Measurements from ENCODE around the gene SLC17A6.

Gene SLC17A6

DNA sequence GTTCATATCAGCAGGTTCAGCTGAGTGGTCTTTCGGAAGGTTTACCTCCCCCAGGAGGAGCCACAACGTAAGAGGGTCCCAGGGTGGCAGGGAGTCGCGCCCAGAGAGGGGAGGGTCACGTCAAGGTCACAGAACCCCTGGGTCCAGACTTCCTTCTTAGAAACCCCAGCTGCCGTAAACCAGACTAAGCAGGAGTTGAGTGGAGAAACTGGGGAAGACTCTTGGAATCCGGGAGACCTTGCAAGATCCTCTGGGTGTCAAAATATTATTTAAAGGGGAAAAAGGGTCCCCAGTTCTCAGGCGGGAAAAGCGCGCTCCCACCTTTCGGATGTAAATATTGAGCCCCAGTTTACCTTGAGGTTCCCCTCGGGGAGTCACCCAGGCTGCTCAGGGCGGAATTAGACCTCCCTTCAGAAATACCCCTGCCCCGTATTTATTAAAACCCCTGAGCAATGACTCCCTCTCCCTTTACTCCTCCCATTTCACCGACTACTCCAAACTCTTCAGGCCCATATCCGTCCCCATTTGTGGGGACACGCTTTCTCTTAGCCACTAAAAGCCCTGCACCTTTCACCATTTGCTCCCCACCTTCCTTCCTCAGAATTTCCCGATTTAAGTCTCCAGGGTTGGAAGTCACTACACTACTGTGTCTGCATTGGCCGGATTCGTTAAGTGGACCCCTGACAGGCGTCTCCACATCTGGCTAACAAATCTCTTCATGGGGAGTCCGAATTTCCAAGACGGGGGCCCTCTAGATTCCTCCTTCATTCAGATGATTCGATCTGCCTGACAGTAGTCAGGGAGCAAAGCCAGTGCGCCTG lies 4.2 kb downstream of the SLC17A6 start:
- Histone ChIP-seq H3K36me3 (ENCODE audit: control insufficient read depth in 2 of 2, insufficient read depth in 2 of 2, low read length in 2 of 2) (no peaks in the 10 kb centered on the region), H3K9ac (ENCODE audit: low read depth in 1 of 2, low read length in 2 of 2) (no peak overlapping the region), H3K9me3 (ENCODE audit: control insufficient read depth in 2 of 2, low read length in 2 of 2) (no peaks in the 10 kb centered on the region), H3K27me3 (ENCODE audit: control insufficient read depth in 2 of 2, insufficient read depth in 2 of 2, low read length in 2 of 2) (peaks cover 30 to 56% of the 10 kb centered on the region in 2 donors), H3K4me3 (ENCODE audit: low read length in 2 of 2) (no peak overlapping the region), H3K4me1 (ENCODE audit: control insufficient read depth in 2 of 2, insufficient read depth in 2 of 2, low read length in 2 of 2) (no peaks in the 10 kb centered on the region), H3K27ac (ENCODE audit: low read depth in 2 of 2, low read length in 2 of 2) (no peak overlapping the region)

DNA sequence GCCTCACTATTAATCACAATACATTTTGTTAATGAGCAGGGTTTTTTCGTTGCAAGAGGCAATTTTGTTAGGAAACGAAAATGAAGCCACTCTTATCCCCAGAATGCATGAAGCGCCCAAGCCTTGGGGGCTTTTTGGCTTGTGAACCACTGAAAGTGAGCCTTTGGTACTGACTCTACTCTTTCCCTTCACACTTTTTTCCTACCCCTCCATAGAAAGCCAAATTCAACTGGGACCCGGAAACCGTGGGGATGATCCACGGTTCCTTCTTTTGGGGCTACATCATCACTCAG lies 4.8 kb downstream of the SLC17A6 start:
- Histone ChIP-seq H3K4me1 (ENCODE audit: control insufficient read depth in 2 of 2, insufficient read depth in 2 of 2, low read length in 2 of 2) (no peaks in the 10 kb centered on the region), H3K9me3 (ENCODE audit: control insufficient read depth in 2 of 2, low read length in 2 of 2) (no peaks in the 10 kb centered on the region), H3K9ac (ENCODE audit: low read depth in 1 of 2, low read length in 2 of 2) (no peak overlapping the region), H3K36me3 (ENCODE audit: control insufficient read depth in 2 of 2, insufficient read depth in 2 of 2, low read length in 2 of 2) (no peaks in the 10 kb centered on the region), H3K27me3 (ENCODE audit: control insufficient read depth in 2 of 2, insufficient read depth in 2 of 2, low read length in 2 of 2) (peaks cover 31 to 51% of the 10 kb centered on the region in 2 donors), H3K27ac (ENCODE audit: low read depth in 2 of 2, low read length in 2 of 2) (no peak overlapping the region), H3K4me3 (ENCODE audit: low read length in 2 of 2) (no peak overlapping the region)

DNA sequence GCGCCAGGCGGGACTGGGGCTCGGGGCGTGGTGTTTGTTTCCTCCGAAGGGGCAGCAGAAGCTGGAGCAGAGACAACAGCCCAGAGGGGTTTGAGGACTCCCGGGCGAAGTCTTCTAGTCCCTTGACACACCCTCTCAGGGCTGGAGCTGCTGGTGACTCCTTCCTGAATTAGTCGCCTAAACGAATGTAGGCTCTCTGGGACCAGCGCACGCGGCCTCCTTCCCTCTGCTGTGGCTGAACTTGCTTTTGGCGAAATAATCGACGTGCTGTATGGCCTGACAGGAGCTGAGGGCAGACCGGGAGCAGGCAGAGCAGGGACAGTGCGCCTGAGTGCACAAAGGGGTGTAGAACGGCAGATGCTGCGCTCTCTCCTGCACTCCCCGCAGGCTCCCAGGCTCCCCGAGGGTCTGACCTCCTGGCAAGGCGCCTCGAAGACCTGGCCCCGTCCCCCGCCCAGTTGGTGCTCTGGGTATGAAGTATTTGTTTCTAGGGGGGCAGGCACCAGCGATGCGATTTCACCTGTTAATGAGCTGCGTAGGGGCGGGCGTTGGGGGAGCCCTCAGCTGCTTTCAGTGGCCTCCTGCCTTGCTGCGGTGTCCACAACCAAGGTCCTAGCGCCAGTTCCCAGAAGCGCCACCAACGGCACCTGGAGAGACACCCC lies 5.3 kb downstream of the SLC17A6 start:
- H3K27ac ChIP-seq (ENCODE audit: low read depth in 2 of 2, low read length in 2 of 2), result no peak overlapping the region
- H3K9me3 ChIP-seq (ENCODE audit: control insufficient read depth in 2 of 2, low read length in 2 of 2), result no peaks in the 10 kb centered on the region
- H3K9ac ChIP-seq (ENCODE audit: low read depth in 1 of 2, low read length in 2 of 2), result no peak overlapping the region
- H3K27me3 ChIP-seq (ENCODE audit: control insufficient read depth in 2 of 2, insufficient read depth in 2 of 2, low read length in 2 of 2), result peaks cover 28 to 45% of the 10 kb centered on the region in 2 donors
- no peaks in the 10 kb centered on the region for H3K4me1 ChIP-seq (ENCODE audit: control insufficient read depth in 2 of 2, insufficient read depth in 2 of 2, low read length in 2 of 2)
- no peaks in the 10 kb centered on the region for H3K36me3 ChIP-seq (ENCODE audit: control insufficient read depth in 2 of 2, insufficient read depth in 2 of 2, low read length in 2 of 2)
- H3K4me3 ChIP-seq (ENCODE audit: low read length in 2 of 2), result no peak overlapping the region

DNA sequence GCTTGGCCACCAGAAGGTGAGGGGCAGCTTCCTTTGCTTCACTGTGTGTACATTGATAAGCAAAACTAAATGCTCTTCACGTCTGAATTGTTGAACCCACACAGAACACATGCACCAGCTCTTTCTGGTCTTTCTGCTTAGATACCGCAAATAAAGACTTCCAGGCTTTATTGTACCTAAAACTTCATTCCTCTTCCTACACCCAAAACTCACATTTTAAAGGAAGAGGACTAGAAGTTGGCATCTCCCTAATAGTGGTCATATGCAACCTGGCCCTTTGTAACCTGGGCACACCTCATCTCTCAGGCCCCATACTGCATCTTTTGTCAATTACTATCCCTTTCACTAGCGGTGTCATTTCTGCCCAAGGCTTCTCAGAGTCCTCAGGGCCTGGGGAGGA lies 5.9 kb downstream of the SLC17A6 start:
- Histone ChIP-seq H3K9ac (ENCODE audit: low read depth in 1 of 2, low read length in 2 of 2) (no peak overlapping the region), H3K36me3 (ENCODE audit: control insufficient read depth in 2 of 2, insufficient read depth in 2 of 2, low read length in 2 of 2) (no peaks in the 10 kb centered on the region), H3K27ac (ENCODE audit: low read depth in 2 of 2, low read length in 2 of 2) (no peak overlapping the region), H3K4me1 (ENCODE audit: control insufficient read depth in 2 of 2, insufficient read depth in 2 of 2, low read length in 2 of 2) (no peaks in the 10 kb centered on the region), H3K27me3 (ENCODE audit: control insufficient read depth in 2 of 2, insufficient read depth in 2 of 2, low read length in 2 of 2) (peaks cover 26 to 43% of the 10 kb centered on the region in 2 donors), H3K9me3 (ENCODE audit: control insufficient read depth in 2 of 2, low read length in 2 of 2) (no peaks in the 10 kb centered on the region), H3K4me3 (ENCODE audit: low read length in 2 of 2) (no peak overlapping the region)

DNA sequence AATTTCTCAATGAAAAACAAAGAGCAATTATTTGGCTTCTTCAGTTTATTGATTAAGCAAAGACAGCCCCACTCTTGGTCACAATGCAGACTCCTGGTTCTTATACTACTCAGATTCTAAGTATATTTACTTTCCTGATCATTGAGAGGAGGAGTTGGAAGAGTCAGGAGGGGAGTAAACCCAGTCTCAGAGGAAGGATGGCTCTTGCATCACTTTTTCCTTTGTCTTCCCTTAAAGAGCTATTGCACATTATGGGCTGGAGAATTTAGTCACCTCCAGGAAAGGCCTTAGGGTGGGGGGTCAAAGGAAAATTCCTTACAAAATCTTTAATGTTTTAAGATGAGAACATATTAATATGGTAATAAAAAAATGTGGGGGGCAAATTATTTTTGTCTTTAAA lies 8.1 kb downstream of the SLC17A6 start:
- Histone ChIP-seq H3K9ac (ENCODE audit: low read depth in 1 of 2, low read length in 2 of 2) (no peak overlapping the region), H3K27me3 (ENCODE audit: control insufficient read depth in 2 of 2, insufficient read depth in 2 of 2, low read length in 2 of 2) (peaks cover 20 to 24% of the 10 kb centered on the region in 2 donors), H3K9me3 (ENCODE audit: control insufficient read depth in 2 of 2, low read length in 2 of 2) (no peaks in the 10 kb centered on the region), H3K36me3 (ENCODE audit: control insufficient read depth in 2 of 2, insufficient read depth in 2 of 2, low read length in 2 of 2) (no peaks in the 10 kb centered on the region), H3K4me1 (ENCODE audit: control insufficient read depth in 2 of 2, insufficient read depth in 2 of 2, low read length in 2 of 2) (no peaks in the 10 kb centered on the region), H3K4me3 (ENCODE audit: low read length in 2 of 2) (no peak overlapping the region), H3K27ac (ENCODE audit: low read depth in 2 of 2, low read length in 2 of 2) (no peak overlapping the region)

DNA sequence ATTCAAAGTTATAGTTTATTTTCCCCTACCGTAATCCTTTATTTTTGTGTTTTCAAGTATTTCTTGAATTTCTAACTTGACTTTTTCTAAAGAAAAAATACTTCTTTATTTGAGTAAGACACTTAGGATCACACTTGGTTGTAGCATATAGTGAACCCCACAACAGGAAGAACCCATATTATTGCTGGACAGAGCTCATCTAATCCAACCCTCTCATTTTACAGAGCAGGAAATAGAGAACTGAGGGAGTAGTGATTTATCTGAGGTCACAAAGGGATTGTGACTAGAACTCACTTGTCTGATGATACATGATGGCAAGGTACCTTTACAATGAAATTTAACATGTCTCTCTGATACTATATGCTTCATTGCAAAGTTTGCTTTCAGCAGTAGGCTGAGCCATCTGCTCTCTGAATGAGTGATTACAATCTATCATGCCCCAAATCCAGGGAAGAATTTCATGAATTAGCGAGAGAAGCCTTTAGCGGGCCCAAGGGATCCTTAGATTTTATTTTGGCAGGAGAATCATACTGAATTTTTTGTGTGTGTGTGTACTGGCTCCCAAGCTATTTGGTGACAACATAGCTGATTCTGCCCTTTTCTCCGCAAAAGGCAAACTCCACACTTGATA lies 9.8 kb downstream of the SLC17A6 start:
- no peak overlapping the region for H3K4me3 ChIP-seq (ENCODE audit: low read length in 2 of 2)
- no peaks in the 10 kb centered on the region for H3K36me3 ChIP-seq (ENCODE audit: control insufficient read depth in 2 of 2, insufficient read depth in 2 of 2, low read length in 2 of 2)
- no peaks in the 10 kb centered on the region for H3K4me1 ChIP-seq (ENCODE audit: control insufficient read depth in 2 of 2, insufficient read depth in 2 of 2, low read length in 2 of 2)
- peaks cover 11 to 14% of the 10 kb centered on the region in 2 donors for H3K27me3 ChIP-seq (ENCODE audit: control insufficient read depth in 2 of 2, insufficient read depth in 2 of 2, low read length in 2 of 2)
- no peak overlapping the region for H3K27ac ChIP-seq (ENCODE audit: low read depth in 2 of 2, low read length in 2 of 2)
- H3K9me3 ChIP-seq (ENCODE audit: control insufficient read depth in 2 of 2, low read length in 2 of 2), result no peaks in the 10 kb centered on the region
- H3K9ac ChIP-seq (ENCODE audit: low read depth in 1 of 2, low read length in 2 of 2), result no peak overlapping the region

DNA sequence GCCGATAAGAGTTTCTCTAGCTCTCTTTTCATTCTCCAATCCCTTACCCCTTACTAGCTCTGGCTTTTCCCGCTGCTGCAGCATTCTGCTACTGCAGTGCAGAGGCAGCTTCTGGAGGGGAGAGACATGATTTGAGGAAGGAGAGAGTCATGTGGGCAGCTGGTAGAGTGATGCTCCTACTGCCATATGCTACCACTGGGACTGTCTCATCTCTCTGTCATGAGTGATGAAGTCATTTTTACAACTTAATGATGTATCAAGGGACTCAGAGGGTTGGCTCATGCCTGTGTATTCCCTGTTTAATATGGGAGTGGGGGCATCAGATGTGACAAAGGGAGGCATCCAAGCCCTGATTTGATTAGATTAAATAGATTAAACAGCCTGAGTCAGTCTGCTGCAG lies 11.3 kb downstream of the SLC17A6 start:
- H3K27me3 ChIP-seq (ENCODE audit: control insufficient read depth in 2 of 2, insufficient read depth in 2 of 2, low read length in 2 of 2), result peaks cover 0 to 3% of the 10 kb centered on the region in 2 donors
- no peaks in the 10 kb centered on the region for H3K9me3 ChIP-seq (ENCODE audit: control insufficient read depth in 2 of 2, low read length in 2 of 2)
- H3K9ac ChIP-seq (ENCODE audit: low read depth in 1 of 2, low read length in 2 of 2), result no peak overlapping the region
- no peak overlapping the region for H3K4me3 ChIP-seq (ENCODE audit: low read length in 2 of 2)
- no peak overlapping the region for H3K27ac ChIP-seq (ENCODE audit: low read depth in 2 of 2, low read length in 2 of 2)
- H3K36me3 ChIP-seq (ENCODE audit: control insufficient read depth in 2 of 2, insufficient read depth in 2 of 2, low read length in 2 of 2), result no peaks in the 10 kb centered on the region
- no peaks in the 10 kb centered on the region for H3K4me1 ChIP-seq (ENCODE audit: control insufficient read depth in 2 of 2, insufficient read depth in 2 of 2, low read length in 2 of 2)

DNA sequence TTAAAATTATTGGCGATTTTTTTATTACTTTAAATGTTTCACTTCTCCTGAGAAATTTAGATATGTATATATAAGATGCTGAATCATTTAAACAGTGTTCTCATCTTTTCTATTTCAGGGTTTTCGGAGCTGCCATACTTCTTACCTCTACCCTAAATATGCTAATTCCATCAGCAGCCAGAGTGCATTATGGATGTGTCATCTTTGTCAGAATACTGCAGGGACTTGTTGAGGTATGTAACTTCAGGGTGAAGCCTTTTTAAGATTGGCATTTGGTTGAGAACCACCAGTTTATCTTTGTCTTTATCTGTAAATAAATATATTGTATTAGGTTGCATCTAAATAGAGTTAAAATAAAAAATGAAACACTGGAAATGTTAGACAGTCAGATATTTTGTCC lies 21.1 kb downstream of the SLC17A6 start:
- Histone ChIP-seq H3K36me3 (ENCODE audit: control insufficient read depth in 2 of 2, insufficient read depth in 2 of 2, low read length in 2 of 2) (no peaks in the 10 kb centered on the region), H3K27ac (ENCODE audit: low read depth in 2 of 2, low read length in 2 of 2) (no peak overlapping the region), H3K27me3 (ENCODE audit: control insufficient read depth in 2 of 2, insufficient read depth in 2 of 2, low read length in 2 of 2) (no peaks in the 10 kb centered on the region), H3K9ac (ENCODE audit: low read depth in 1 of 2, low read length in 2 of 2) (no peak overlapping the region), H3K4me3 (ENCODE audit: low read length in 2 of 2) (no peak overlapping the region), H3K4me1 (ENCODE audit: control insufficient read depth in 2 of 2, insufficient read depth in 2 of 2, low read length in 2 of 2) (no peaks in the 10 kb centered on the region), H3K9me3 (ENCODE audit: control insufficient read depth in 2 of 2, low read length in 2 of 2) (no peaks in the 10 kb centered on the region)

DNA sequence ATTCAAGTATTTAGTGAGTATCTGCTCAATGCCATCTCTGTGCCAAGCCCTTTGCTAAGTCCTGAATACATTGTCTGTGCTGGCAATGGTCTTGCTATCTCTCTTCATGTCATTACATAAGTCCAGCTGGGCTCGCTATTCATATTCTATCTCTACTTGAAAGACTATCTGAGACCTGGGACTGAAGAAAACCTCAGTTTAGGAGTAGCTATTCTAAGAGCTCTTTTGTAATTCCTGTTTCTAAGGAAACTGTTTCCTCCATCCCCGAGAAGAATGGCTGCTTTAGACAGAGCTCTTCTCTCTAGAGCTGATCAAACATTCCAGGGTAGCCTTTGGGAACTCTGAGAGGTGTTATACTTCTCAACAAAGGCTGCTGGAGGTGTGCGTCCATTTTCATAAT lies 33.0 kb downstream of the SLC17A6 start:
- H3K27ac ChIP-seq (ENCODE audit: low read depth in 2 of 2, low read length in 2 of 2), result no peak overlapping the region
- H3K4me1 ChIP-seq (ENCODE audit: control insufficient read depth in 2 of 2, insufficient read depth in 2 of 2, low read length in 2 of 2), result no peaks in the 10 kb centered on the region
- H3K36me3 ChIP-seq (ENCODE audit: control insufficient read depth in 2 of 2, insufficient read depth in 2 of 2, low read length in 2 of 2), result no peaks in the 10 kb centered on the region
- no peaks in the 10 kb centered on the region for H3K27me3 ChIP-seq (ENCODE audit: control insufficient read depth in 2 of 2, insufficient read depth in 2 of 2, low read length in 2 of 2)
- H3K4me3 ChIP-seq (ENCODE audit: low read length in 2 of 2), result no peak overlapping the region
- H3K9me3 ChIP-seq (ENCODE audit: control insufficient read depth in 2 of 2, low read length in 2 of 2), result no peaks in the 10 kb centered on the region
- H3K9ac ChIP-seq (ENCODE audit: low read depth in 1 of 2, low read length in 2 of 2), result no peak overlapping the region

DNA sequence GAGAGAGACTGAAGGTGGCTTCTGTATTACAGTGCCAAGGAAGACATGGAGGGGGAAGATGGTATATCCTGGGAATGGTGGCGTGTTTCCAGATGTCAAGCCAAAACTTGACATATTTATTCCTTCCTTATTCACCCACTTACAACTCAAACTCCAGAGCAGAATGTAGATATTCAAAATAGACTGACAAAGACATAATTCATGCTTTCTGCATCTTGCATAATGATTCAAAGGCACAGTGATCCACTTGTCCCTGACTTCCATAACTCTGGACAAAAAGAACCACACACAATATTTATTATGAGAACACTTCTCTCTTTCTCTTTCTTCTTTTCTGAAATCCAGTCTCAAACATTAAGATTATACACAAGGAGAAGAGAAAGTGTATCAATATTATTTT lies 48.9 kb downstream of the SLC17A6 start:
- no peak overlapping the region for H3K27ac ChIP-seq (ENCODE audit: low read depth in 2 of 2, low read length in 2 of 2)
- H3K27me3 ChIP-seq (ENCODE audit: control insufficient read depth in 2 of 2, insufficient read depth in 2 of 2, low read length in 2 of 2), result no peaks in the 10 kb centered on the region
- H3K9ac ChIP-seq (ENCODE audit: low read depth in 1 of 2, low read length in 2 of 2), result no peak overlapping the region
- no peak overlapping the region for H3K4me3 ChIP-seq (ENCODE audit: low read length in 2 of 2)
- no peaks in the 10 kb centered on the region for H3K4me1 ChIP-seq (ENCODE audit: control insufficient read depth in 2 of 2, insufficient read depth in 2 of 2, low read length in 2 of 2)
- no peaks in the 10 kb centered on the region for H3K36me3 ChIP-seq (ENCODE audit: control insufficient read depth in 2 of 2, insufficient read depth in 2 of 2, low read length in 2 of 2)
- H3K9me3 ChIP-seq (ENCODE audit: control insufficient read depth in 2 of 2, low read length in 2 of 2), result no peaks in the 10 kb centered on the region
